Measurements from ENCODE around the gene PLD4.
"Not testable (repeated sequence)": the region's sequence is repeated elsewhere in the genome, so short reads cannot be mapped to it uniquely, and the experiment has no call there.

The PLD4 gene

GRCh38 chr14:104886690-104887622, 37.7 kb upstream of the PLD4 start:
- DNase-seq (ENCODE audit: low spot score) = no peak

- no peak for DNase-seq (ENCODE audit: low spot score)
Observed at GRCh38 chr14:104887623-104888488, 36.8 kb upstream of the PLD4 start.

DNA sequence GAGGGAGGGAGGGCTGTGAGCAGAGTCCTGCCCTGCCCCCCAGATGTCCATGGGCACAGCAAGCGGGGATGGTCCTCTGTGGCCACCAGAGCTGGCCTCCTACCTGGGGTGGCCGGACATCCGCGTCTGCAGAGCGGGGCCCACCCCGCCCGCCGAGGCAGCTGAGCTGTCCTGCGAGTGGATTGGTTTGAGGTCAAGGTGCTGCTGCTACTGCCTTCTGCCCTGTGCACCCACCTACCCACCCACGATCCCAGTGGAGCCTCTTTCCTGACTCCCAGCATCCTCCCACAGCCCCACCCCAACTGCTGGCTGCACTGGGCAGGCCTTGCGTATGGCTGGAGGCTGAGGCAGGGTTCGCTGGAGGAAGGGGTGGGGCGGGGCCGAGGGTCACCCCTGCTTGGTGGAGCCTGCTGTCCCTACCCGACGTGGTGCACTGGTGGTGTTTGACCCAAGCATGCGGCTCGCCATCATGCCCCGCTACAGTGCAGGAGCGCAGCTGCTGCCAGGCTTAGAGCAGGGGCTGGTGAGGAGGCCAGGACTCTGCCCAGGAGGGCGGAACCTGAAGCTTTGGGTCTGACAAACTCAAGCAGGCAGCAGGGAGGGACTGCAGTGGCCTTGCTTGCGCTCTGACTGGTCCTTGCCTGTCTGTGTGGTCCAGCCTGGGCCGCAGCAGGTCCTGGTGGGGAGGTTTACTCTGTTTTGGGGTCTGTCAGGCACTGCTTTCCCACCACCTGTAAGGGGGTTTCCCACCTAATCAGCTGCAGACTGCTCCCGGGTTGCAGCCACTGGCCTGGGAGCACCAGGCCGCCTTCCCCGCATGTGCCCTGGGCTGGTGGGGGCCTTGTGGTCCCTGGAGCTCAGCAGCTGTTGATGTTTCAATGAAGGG, 35.9 kb upstream of the PLD4 start:
- DNase-seq (ENCODE audit: low spot score) = no peak

- DNase-seq (ENCODE audit: low spot score) = no peak
Observed at GRCh38 chr14:104889375-104889757, 35.3 kb upstream of the PLD4 start.

GRCh38 chr14:104890292-104890691, 34.4 kb upstream of the PLD4 start:
- DNase-seq (ENCODE audit: low spot score) = not testable (repeated sequence)

DNA sequence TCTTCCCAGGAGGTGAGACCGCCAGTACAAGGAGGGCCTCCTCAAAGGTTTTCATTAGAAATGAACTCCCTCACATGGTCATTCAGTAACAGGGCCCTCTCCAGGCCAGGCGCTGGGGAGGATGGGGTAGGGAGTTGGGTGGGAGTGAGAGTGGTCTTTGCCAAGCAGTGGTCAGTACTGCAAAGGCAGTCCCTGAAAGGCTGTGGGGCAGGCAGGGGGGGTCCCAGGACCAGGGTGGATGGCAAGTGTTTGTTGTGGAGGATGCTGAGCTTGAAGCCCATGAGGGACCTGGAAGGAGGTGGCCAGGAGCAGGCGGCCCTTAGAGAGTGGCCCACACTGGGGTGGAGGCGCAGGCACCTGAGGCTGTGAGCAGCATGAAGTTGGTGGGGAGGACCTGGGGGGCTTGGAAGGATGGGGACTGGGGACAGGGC, 33.5 kb upstream of the PLD4 start:
- DNase-seq (ENCODE audit: low spot score) = no peak

- no peak for DNase-seq (ENCODE audit: low spot score)
Observed at GRCh38 chr14:104891664-104892530, 32.8 kb upstream of the PLD4 start.

GRCh38 chr14:104892531-104893434, 31.9 kb upstream of the PLD4 start:
- DNase-seq (ENCODE audit: low spot score) = no peak

- DNase-seq (ENCODE audit: low spot score) = no peak
Observed at GRCh38 chr14:104893435-104894207, 31.1 kb upstream of the PLD4 start.

GRCh38 chr14:104894331-104895206, 30.1 kb upstream of the PLD4 start:
- no peak for DNase-seq (ENCODE audit: low spot score)

GRCh38 chr14:104895207-104895785, 29.4 kb upstream of the PLD4 start:
- DNase-seq (ENCODE audit: low spot score) = no peak

DNA sequence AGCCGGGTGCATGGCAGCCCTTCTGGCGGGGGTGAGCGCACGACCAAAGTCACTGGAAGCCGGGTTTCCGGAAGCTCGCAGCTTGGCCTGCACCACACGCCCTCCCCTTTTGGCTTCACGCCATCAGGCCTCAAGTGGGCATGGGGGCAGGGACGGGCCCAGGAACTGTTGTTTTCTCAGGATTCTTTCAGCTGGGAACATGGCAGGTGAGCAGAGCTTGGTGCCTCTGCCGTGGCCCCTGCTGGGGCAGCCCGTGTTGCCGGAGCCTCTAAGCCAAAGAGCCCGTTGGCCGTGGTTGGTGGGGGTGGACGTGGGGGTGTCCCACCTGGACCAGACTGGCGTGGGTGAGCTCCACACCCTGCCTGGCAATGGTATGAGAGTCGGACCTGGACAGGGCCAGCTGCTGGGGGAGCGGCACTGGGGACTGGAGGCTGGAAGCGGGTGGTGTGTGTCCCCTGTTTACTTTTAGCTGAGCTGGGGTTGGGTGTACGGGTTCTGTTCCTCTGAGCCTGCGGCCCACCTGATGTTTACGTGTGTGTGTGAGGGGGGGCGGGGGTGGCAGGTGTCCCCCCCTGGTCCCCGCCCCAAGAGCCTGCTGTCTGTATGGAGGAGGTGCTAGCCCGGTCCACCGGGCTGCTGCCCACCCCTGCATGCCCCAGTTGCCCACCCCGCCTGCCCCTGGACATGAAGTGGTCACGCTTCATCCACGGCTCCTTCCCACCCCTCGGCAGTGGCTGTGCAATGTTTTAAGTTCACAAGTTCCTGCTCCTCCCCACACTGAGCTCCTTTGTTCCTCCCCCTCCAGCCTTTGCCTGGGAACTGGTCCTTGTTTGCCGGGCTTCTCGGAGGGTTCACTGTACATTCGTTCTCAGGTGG, 28.7 kb upstream of the PLD4 start:
- DNase-seq (ENCODE audit: low spot score) = no peak

DNA sequence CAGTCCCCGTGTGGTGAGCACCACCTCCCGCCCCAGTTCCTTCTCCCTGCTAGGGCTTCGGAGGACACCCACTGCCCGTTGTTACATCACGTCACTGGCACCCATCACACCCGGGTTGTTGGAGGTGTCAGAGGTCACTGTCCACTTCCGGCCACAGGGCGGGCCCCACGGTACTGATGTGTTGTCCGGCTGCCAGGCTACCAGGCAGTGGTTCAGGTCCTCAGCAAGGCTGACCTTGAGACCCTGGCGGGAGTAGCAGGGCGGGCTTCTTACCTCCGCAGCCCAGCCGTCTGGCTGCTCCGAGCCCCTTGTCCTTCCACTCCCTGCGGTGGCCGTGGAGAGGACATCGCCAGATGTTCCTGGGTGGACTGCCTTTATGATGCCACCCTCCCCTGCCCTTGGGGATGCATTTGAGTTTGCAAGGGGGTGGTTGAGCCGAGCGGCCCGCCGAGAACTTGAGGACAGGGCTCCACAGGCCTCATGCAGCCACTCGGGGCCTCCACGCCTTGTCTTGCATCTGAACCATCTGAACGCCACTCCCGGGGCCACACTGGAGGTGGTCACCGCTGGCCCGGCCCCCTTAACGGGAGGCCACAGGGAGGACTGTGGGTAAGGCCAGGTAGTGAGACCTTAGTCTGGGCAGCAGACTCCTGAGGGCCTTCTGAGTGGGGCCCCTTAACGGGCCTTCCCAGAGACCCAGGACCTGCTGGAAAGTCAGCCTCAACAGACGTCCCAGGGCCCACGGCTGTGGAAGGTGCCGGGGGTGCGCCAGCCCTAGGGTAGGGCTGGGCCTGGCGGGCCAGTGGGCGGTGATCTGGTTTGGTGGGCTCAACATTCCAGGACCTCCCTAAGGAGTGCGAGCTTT, 27.1 kb upstream of the PLD4 start:
- no peak for DNase-seq (ENCODE audit: low spot score)

DNA sequence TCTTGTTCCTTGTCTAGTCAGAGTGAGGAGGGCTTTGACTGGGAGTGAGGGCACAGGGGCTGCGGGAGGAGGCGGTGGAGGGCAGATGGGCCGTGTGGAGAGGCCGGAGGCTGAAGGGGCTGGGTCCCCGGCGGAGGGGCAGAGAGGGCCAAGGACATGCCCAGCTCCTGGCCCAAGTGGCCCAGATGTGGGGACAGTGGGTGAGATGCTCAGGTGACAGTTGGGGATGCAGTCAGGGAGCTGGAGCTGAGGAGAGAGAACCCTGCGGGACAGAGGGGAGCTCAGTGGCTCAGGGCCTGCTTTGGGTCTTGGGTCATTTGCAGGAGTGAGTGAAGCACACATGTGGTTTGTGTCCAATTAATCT, 26.5 kb upstream of the PLD4 start:
- no peak for DNase-seq (ENCODE audit: low spot score)

DNA sequence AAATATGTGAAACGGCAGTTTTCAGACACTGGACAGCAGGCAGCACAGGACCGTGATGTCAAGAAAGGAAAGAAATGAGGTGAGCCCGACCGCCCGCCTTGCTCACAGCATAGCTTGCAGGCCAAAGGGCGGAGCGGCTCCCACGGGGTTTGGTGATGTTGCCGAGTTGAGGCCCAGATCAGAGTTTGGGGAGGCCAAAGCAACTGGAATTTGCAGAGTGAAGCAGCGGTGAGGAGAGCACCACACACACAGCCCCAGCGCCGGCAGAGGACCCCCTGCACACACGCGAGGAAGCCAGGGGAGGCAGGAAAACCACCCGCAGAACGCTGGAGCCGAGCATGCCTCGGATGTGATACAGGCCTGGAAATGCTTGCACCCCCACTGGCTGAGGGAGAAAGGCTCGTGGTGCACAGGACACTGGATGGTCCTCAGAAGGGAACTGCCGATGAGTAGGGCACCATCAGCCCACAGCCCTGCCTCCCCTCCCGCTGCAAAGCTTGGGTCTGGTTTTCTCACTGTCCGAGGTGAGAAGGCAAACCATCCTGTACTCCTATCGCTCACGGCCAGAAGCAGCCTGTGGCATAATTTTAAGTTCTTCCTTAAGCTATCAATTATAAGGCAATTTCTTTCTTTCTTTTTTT, 25.7 kb upstream of the PLD4 start:
- no peak for DNase-seq (ENCODE audit: low spot score)

All from activated CD4-positive, alpha-beta T cell treated with anti-CD3 and anti-CD28 coated beads, Interleukin-2, Interleukin-4, amounts not matched to agents 100 ng/mL and 50 ng/mL, durations not matched to agents 16 hours and 8 hours (primary cell).